HepG2 (cell line): ENCODE results near the gene CATSPERD. TPM values are rescaled to one million over a fixed set of nuclear protein-coding genes. Genes with fewer than 3 reads are reported as not detected.

Source experiments
- ATAD3A ChIP-seq: sonication (generic); formaldehyde crosslinking; IDR thresholded peaks from 2 replicates; pipeline ENCODE4 v1.4.0; 2020; ENCODE audit warnings: missing genetic modification reagents
- GATAD2A ChIP-seq: IDR thresholded peaks from 2 replicates; pipeline ENCODE4 v1.6.1; 2016
- HNRNPK ChIP-seq: fragments of 200-400 bp; formaldehyde crosslinking; IDR thresholded peaks from 2 replicates; pipeline ENCODE4 v1.6.1; 2018; ENCODE audit warnings: low read length, low read depth, moderate library complexity, mild to moderate bottlenecking; ENCODE audit not compliant: poor library complexity, severe bottlenecking
- HOXA5 ChIP-seq: sonication (generic); formaldehyde crosslinking; IDR thresholded peaks from 2 replicates; pipeline ENCODE4 v1.4.0; 2020; ENCODE audit warnings: missing genetic modification reagents
- MIER3 ChIP-seq: IDR thresholded peaks from 2 replicates; pipeline ENCODE4 v1.6.1; 2016; ENCODE audit warnings: missing compliant biosample characterization, borderline replicate concordance
- NCOA5 ChIP-seq: sonication (generic); formaldehyde crosslinking; IDR thresholded peaks from 2 replicates; pipeline ENCODE4 v1.4.0; 2020; ENCODE audit warnings: missing genetic modification reagents
- POLR2G ChIP-seq: fragments of 200-400 bp; formaldehyde crosslinking; IDR thresholded peaks from 2 replicates; pipeline ENCODE4 v1.6.1; 2018; ENCODE audit warnings: mild to moderate bottlenecking, low read depth, low read length, moderate library complexity
- SETDB1 ChIP-seq: sonication (generic); formaldehyde crosslinking; IDR thresholded peaks from 2 replicates; pipeline ENCODE4 v1.5.1; 2020; ENCODE audit warnings: missing genetic modification reagents, mild to moderate bottlenecking, borderline replicate concordance
- SIN3B ChIP-seq: fragments of 150-350 bp; IDR thresholded peaks from 2 replicates; pipeline ENCODE4 v1.6.1; 2014; ENCODE audit warnings: low read length
- TAF1 ChIP-seq: sonication (generic); formaldehyde crosslinking; IDR thresholded peaks from 2 replicates; pipeline ENCODE4 v1.4.0; 2020; ENCODE audit warnings: missing genetic modification reagents
- THAP9 ChIP-seq: sonication (generic); formaldehyde crosslinking; IDR thresholded peaks from 2 replicates; pipeline ENCODE4; 2020; ENCODE audit warnings: missing genetic modification reagents, mild to moderate bottlenecking, borderline replicate concordance
- ZBTB4 ChIP-seq: sonication (generic); formaldehyde crosslinking; IDR thresholded peaks from 2 replicates; pipeline ENCODE4 v1.4.0; 2020; ENCODE audit warnings: missing genetic modification reagents, mild to moderate bottlenecking, borderline replicate concordance
- ZNF549 ChIP-seq: sonication (generic); formaldehyde crosslinking; IDR thresholded peaks from 2 replicates; pipeline ENCODE4 v1.5.0; 2020; ENCODE audit warnings: missing genetic modification reagents
- ZNF646 ChIP-seq: sonication (generic); formaldehyde crosslinking; IDR thresholded peaks from 2 replicates; pipeline ENCODE4 v1.9.0; 2021; ENCODE audit warnings: mild to moderate bottlenecking, missing genetic modification reagents
- ZNF660 ChIP-seq: sonication (generic); formaldehyde crosslinking; IDR thresholded peaks from 2 replicates; pipeline ENCODE4 v1.5.1; 2020; ENCODE audit warnings: mild to moderate bottlenecking, low read depth, missing genetic modification reagents, borderline replicate concordance
- ZNF775 ChIP-seq: sonication (generic); formaldehyde crosslinking; IDR thresholded peaks from 2 replicates; pipeline ENCODE4 v1.4.0; 2020; ENCODE audit warnings: missing genetic modification reagents, mild to moderate bottlenecking, moderate library complexity, borderline replicate concordance
- ZSCAN29 ChIP-seq: sonication (generic); formaldehyde crosslinking; conservative IDR thresholded peaks from 2 replicates; pipeline ENCODE4 v1.4.0; 2020; ENCODE audit warnings: mild to moderate bottlenecking, missing genetic modification reagents
- polyA plus RNA-seq, 8 experiments: library from polyadenylated mRNA; depleted of rRNA in 3 of 8; stranded (reverse) in 7 of 8; unstranded in 1 of 8; fragments of >200 nt; fragmentation: Illumina TruSeq in 4 of 8; extraction: Trizol in 4 of 8; gene quantifications; 2 replicates each; pipeline versions ENCODE4 v1.2.1 to v1.2.3, GENCODE V29; 2011 to 2016; ENCODE audit warnings: low read depth in 4 of 8, missing spikeins in 1 of 8, mixed read lengths in 1 of 8; ENCODE audit not compliant: insufficient read depth in 1 of 8
- total RNA-seq, 5 experiments: library from RNA; depleted of rRNA; stranded (reverse); fragments of >200 nt; fragmentation: Illumina TruSeq; extraction: Trizol; gene quantifications; 2 replicates each; pipeline ENCODE4 v1.2.3, GENCODE V29; 2016; ENCODE audit warnings: low read depth in 1 of 5

The CATSPERD gene
- total and polyA plus RNA-seq, 2 of the 13 experiments (the other 11 are each of a cell fraction or from before 2014, with no cell fraction given) = 0.04 TPM; not detected in 1

GRCh38 chr19:5827891-5828660 lies 107.6 kb downstream of the CATSPERD start (continued):
- no peak for TF ChIP-seq ZNF646 (CRISPR knock-in tag)
- TF ChIP-seq ZNF660 (CRISPR knock-in tag) = no peak
- TF ChIP-seq GATAD2A (CRISPR knock-in tag) = peak; percentile 54; the same call in 1 of the 2 replicates
- TF ChIP-seq ZNF549 (CRISPR knock-in tag) = no peak
- TF ChIP-seq TAF1 (CRISPR knock-in tag) = peak; percentile 82; the same call in 1 of the 2 replicates
- TF ChIP-seq HNRNPK = peak; percentile 96
- peak; percentile 99 for TF ChIP-seq POLR2G
- no peak for TF ChIP-seq SETDB1 (CRISPR knock-in tag)
- no peak for TF ChIP-seq SIN3B
- no peak for TF ChIP-seq ATAD3A (CRISPR knock-in tag)
- no peak for TF ChIP-seq ZSCAN29 (CRISPR knock-in tag)
- TF ChIP-seq ZBTB4 (CRISPR knock-in tag) = peak; percentile 88; the same call in 1 of the 2 replicates
- TF ChIP-seq HOXA5 (CRISPR knock-in tag) = no peak
- TF ChIP-seq NCOA5 (CRISPR knock-in tag) = no peak; the same call in 1 of the 2 replicates
- peak; percentile 94; the same call in 1 of the 2 replicates for TF ChIP-seq MIER3 (CRISPR knock-in tag)
- TF ChIP-seq ZNF775 (CRISPR knock-in tag) = no peak
- TF ChIP-seq THAP9 (CRISPR knock-in tag) = peak; percentile 76
